GM12875 (cell line): ENCODE data around the gene DOCK4.

Source experiments
- H3K4me3 ChIP-seq: one replicate; pipeline ENCODE4 v1.5.1; 2011; ENCODE audit warnings: low read depth, low read length, control low read depth
- TF ChIP-seq, protein P1 (sequence below): IDR thresholded peaks from 2 replicates; pipeline ENCODE4 v1.5.1; 2011; ENCODE audit warnings: low read depth, mild to moderate bottlenecking, control low read depth, inconsistent platforms, low read length, moderate library complexity, borderline replicate concordance; ENCODE audit not compliant: insufficient read depth

Gene DOCK4

DNA sequence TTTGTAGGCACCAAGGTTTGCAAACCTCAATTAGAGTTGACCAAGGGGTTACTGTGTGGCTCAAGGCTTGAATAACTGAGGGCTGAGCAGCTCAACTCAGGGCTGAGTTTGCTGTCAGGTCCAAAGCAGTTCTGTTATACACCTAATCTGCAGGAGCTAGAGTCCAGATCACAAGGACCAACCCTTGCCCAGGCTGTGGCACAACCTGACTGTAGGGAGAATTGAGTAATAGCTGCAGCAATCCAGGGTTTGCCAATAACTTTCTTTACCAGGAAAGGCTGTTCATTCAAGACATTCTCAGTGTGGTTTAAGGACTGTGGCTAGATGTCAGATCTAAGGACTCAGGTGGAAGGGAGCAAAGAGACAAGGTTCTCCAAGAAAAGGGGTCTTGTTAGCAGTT, 528.4 kb downstream of the DOCK4 start:
- TF ChIP-seq, protein P1, sequence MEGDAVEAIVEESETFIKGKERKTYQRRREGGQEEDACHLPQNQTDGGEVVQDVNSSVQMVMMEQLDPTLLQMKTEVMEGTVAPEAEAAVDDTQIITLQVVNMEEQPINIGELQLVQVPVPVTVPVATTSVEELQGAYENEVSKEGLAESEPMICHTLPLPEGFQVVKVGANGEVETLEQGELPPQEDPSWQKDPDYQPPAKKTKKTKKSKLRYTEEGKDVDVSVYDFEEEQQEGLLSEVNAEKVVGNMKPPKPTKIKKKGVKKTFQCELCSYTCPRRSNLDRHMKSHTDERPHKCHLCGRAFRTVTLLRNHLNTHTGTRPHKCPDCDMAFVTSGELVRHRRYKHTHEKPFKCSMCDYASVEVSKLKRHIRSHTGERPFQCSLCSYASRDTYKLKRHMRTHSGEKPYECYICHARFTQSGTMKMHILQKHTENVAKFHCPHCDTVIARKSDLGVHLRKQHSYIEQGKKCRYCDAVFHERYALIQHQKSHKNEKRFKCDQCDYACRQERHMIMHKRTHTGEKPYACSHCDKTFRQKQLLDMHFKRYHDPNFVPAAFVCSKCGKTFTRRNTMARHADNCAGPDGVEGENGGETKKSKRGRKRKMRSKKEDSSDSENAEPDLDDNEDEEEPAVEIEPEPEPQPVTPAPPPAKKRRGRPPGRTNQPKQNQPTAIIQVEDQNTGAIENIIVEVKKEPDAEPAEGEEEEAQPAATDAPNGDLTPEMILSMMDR, result no peak
- no peak overlapping the region for H3K4me3 ChIP-seq

DNA sequence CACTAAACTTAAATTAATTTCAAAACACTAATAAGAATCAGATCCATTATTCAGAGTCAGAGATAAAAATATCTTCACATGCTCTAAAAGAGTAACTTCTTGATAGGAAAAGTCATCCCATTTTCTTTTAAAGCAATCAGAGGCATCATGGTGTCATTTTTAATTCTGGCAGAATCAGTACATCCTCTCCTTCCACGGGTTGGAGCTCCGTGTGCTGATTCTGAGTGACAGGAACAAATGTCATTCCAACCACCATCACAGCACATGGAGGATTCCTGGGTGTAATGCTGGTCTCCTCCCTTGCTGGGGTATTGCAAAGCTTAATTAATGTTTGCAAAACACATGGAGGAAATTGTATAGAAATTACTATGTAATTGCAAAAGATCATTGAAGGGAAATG, 529.4 kb downstream of the DOCK4 start:
- H3K4me3 ChIP-seq, result no peak overlapping the region
- TF ChIP-seq, protein P1, result no peak
